K562 (cell line): ENCODE data around the gene PSMG3.

Experiments used
- CEBPZ ChIP-seq: fragments of 150-350 bp; IDR thresholded peaks from 2 replicates; pipeline ENCODE4 v1.6.1; 2014; ENCODE audit warnings: low read depth, mild to moderate bottlenecking, low read length, borderline replicate concordance
- HDAC2 ChIP-seq: fragments of 450-650 bp; IDR thresholded peaks from 2 replicates; pipeline ENCODE4 v1.6.1; 2016; ENCODE audit warnings: mild to moderate bottlenecking
- MYC ChIP-seq, 2 experiments: fragments of 250-450 bp in 1 of 2; sonication (Bioruptor Pico) in 1 of 2; IDR thresholded peaks; 2 replicates each; pipeline versions ENCODE4 v1.5.1 to v1.6.1; 2012 to 2021; ENCODE audit warnings: low read depth in 2 of 2, borderline replicate concordance in 1 of 2, improper control_type of control experiment in 1 of 2, low read length in 1 of 2, mild to moderate bottlenecking in 1 of 2, moderate library complexity in 1 of 2
- PCBP1 ChIP-seq: fragments of 200-400 bp; formaldehyde crosslinking; IDR thresholded peaks from 2 replicates; pipeline ENCODE4 v1.6.1; 2018; ENCODE audit warnings: mild to moderate bottlenecking, low read depth, low read length; ENCODE audit not compliant: poor library complexity, severe bottlenecking
- POLR2A ChIP-seq: fragments of 450-650 bp; conservative IDR thresholded peaks from 2 replicates; pipeline ENCODE4 v1.6.1; 2016
- POLR2AphosphoS2 ChIP-seq: IDR thresholded peaks from 2 replicates; pipeline ENCODE4 v1.6.1; 2012; ENCODE audit warnings: low read length, improper control_type of control experiment
- RAD21 ChIP-seq, 2 experiments: fragments of 250-450 bp in 1 of 2; fragments of 450-650 bp in 1 of 2; sonication (Bioruptor Pico) in 1 of 2; formaldehyde crosslinking in 1 of 2; IDR thresholded peaks in 1 of 2; conservative IDR thresholded peaks in 1 of 2; 2 replicates each; pipeline versions ENCODE4 v1.4.0 to v1.8.0; 2020 to 2022; ENCODE audit warnings: mild to moderate bottlenecking in 2 of 2, moderate library complexity in 1 of 2
- RBBP5 ChIP-seq: fragments of 200-600 bp; sonication (generic); IDR thresholded peaks from 2 replicates; pipeline ENCODE4 v1.6.1; 2012; ENCODE audit warnings: borderline replicate concordance, mild to moderate bottlenecking, low read length, control low read depth, inconsistent platforms; ENCODE audit not compliant: insufficient read depth, poor library complexity, severe bottlenecking
- REST ChIP-seq, 2 experiments: fragments of 450-650 bp; formaldehyde crosslinking in 1 of 2; IDR thresholded peaks; 2 replicates each; pipeline versions ENCODE4 v1.4.0 to v1.6.1; 2014 to 2020; ENCODE audit warnings: mild to moderate bottlenecking in 2 of 2, borderline replicate concordance in 1 of 2, low read depth in 1 of 2
- THAP7 ChIP-seq: fragments of 250-450 bp; sonication (Bioruptor Pico); IDR thresholded peaks from 2 replicates; pipeline ENCODE4 v1.5.0; 2021
- USF1 ChIP-seq: sonication (generic); formaldehyde crosslinking; IDR thresholded peaks from 2 replicates; pipeline ENCODE4 v1.9.0; 2022; ENCODE audit warnings: mild to moderate bottlenecking, missing genetic modification reagents
- ZNF449 ChIP-seq: fragments of 250-450 bp; sonication (Bioruptor Pico); IDR thresholded peaks from 2 replicates; pipeline ENCODE4 v1.8.0; 2022; ENCODE audit warnings: moderate library complexity, mild to moderate bottlenecking, inconsistent platforms
- ZNF584 ChIP-seq: fragments of 200-800 bp; sonication (Bioruptor generic); IDR thresholded peaks from 2 replicates; pipeline ENCODE4 v1.6.1; 2016; ENCODE audit warnings: low read depth, mild to moderate bottlenecking, missing genetic modification characterization, missing compliant biosample characterization

- TF ChIP-seq HDAC2, result no peak
- TF ChIP-seq ZNF449 (CRISPR knock-in tag), result no peak
- TF ChIP-seq THAP7 (CRISPR knock-in tag), result no peak
- no peak for TF ChIP-seq POLR2A
- no peak for TF ChIP-seq ZNF584 (CRISPR knock-in tag)
- TF ChIP-seq RAD21 (CRISPR knock-in tag; conservative IDR thresholded peaks at IDR 0.05 in 1 of 2, IDR thresholded peaks at IDR 0.05 in 1 of 2), result no peak
- TF ChIP-seq POLR2AphosphoS2, result no peak
- TF ChIP-seq MYC (IDR thresholded peaks at IDR 0.05; ENCODE audit: low read depth, low read length), result no peak
- no peak for TF ChIP-seq MYC (CRISPR knock-in tag; IDR thresholded peaks at IDR 0.05; ENCODE audit: borderline replicate concordance, low read depth)
- TF ChIP-seq CEBPZ, result no peak
- no peak for TF ChIP-seq RBBP5
- TF ChIP-seq REST (IDR thresholded peaks at IDR 0.05; ENCODE audit: borderline replicate concordance), result no peak
- no peak for TF ChIP-seq REST (CRISPR knock-in tag; IDR thresholded peaks at IDR 0.05; ENCODE audit: low read depth)
- TF ChIP-seq PCBP1, result no peak
- no peak for TF ChIP-seq USF1
Observed at GRCh38 chr7:1523208-1523607, 46.6 kb downstream of the PSMG3 start.
